PC-3 (cell line): ENCODE results near the gene RFTN1. TPM values are rescaled to one million over a fixed set of nuclear protein-coding genes. Genes with fewer than 3 reads are reported as not detected.

Experiments used
- ATAC-seq: fragments of 200-7000 bp; cut with Tn5 transposase; 2 replicates; pipeline ENCODE4 v1.9.1; 2020; ENCODE audit warnings: mild to moderate bottlenecking, moderate library complexity
- BruUV-seq: library from RNA; stranded (reverse); fragments of 400-500 nt; replicated peaks from 2 replicates; lab custom pipeline; 2021; lab: Mats Ljungman, UMichigan
- CTCF ChIA-PET: fragments of 300-600 bp; sonication (Branson Sonifier 250); formaldehyde crosslinking; loops from one replicate; lab custom pipeline; 2022; ENCODE audit warnings: antibody characterized with exemption; lab: Charles Lee
- POLR2A ChIA-PET: fragments of 300-600 bp; sonication (Branson Sonifier 250); formaldehyde crosslinking; loops from one replicate; lab custom pipeline; 2022; ENCODE audit warnings: antibody characterized with exemption; ENCODE audit not compliant: unreplicated experiment; lab: Charles Lee
- DNase-seq: peaks from one replicate; pipeline ENCODE4 v3.0.0-alpha.2; 2015
- H2AFZ ChIP-seq: fragments of 300-600 bp; sonication (generic); 2 replicates; pipeline ENCODE4 v1.6.0; 2016; ENCODE audit warnings: antibody characterized with exemption, low read length
- H3F3A ChIP-seq: fragments of 300-600 bp; sonication (generic); one replicate; pipeline ENCODE4 v1.6.0; 2017; ENCODE audit warnings: antibody characterized with exemption, low read length, control low read depth, mild to moderate bottlenecking; ENCODE audit not compliant: unreplicated experiment
- H3K27ac ChIP-seq: fragments of 300-600 bp; sonication (generic); 2 replicates; pipeline ENCODE4 v1.5.1; 2016; ENCODE audit warnings: mild to moderate bottlenecking, low read length
- H3K27me3 ChIP-seq: fragments of 300-600 bp; sonication (generic); 2 replicates; pipeline ENCODE4 v1.6.1; 2016; ENCODE audit warnings: low read length, mixed read lengths
- H3K36me3 ChIP-seq: fragments of 300-600 bp; sonication (generic); 2 replicates; pipeline ENCODE4 v1.6.1; 2016; ENCODE audit warnings: low read depth, mixed run types, low read length, mixed read lengths
- H3K4me1 ChIP-seq: fragments of 300-600 bp; sonication (generic); 2 replicates; pipeline ENCODE4 v1.5.1; 2016; ENCODE audit warnings: low read length; ENCODE audit not compliant: insufficient read depth
- H3K4me2 ChIP-seq: fragments of 300-600 bp; sonication (generic); 2 replicates; pipeline ENCODE4 v1.6.0; 2016; ENCODE audit warnings: low read length
- H3K4me3 ChIP-seq: fragments of 300-600 bp; sonication (generic); 2 replicates; pipeline ENCODE4 v1.5.1; 2016; ENCODE audit warnings: mild to moderate bottlenecking, low read length, mixed read lengths
- H3K79me2 ChIP-seq: fragments of 300-600 bp; sonication (generic); 2 replicates; pipeline ENCODE4 v1.6.1; 2017; ENCODE audit warnings: low read length, mixed read lengths
- H3K9ac ChIP-seq: fragments of 300-600 bp; sonication (generic); 2 replicates; pipeline ENCODE4 v1.6.0; 2016; ENCODE audit warnings: mild to moderate bottlenecking, low read length
- H3K9me2 ChIP-seq: fragments of 300-600 bp; sonication (generic); replicated peaks from 2 replicates; pipeline ENCODE4 v1.6.1; 2016; ENCODE audit warnings: mixed run types, low read length, mixed read lengths
- H3K9me3 ChIP-seq: fragments of 300-600 bp; sonication (generic); 2 replicates; pipeline ENCODE4 v1.6.1; 2016; ENCODE audit warnings: low read length, mixed read lengths
- H4K20me1 ChIP-seq: fragments of 300-600 bp; sonication (generic); 2 replicates; pipeline ENCODE4 v1.6.1; 2016; ENCODE audit warnings: low read length, mixed read lengths
- CTCF ChIP-seq: fragments of 300-600 bp; sonication (generic); conservative IDR thresholded peaks from 2 replicates; pipeline ENCODE4 v1.5.1; 2017; ENCODE audit warnings: antibody characterized with exemption, low read depth, mild to moderate bottlenecking, low read length
- EZH2 ChIP-seq: fragments of 300-600 bp; sonication (generic); IDR thresholded peaks from one replicate; pipeline ENCODE4 v1.6.1; 2017; ENCODE audit warnings: antibody characterized with exemption, mild to moderate bottlenecking, low read length; ENCODE audit not compliant: unreplicated experiment
- EZH2phosphoT487 ChIP-seq: fragments of 300-600 bp; sonication (generic); IDR thresholded peaks from 2 replicates; pipeline ENCODE4 v1.6.1; 2018; ENCODE audit warnings: mild to moderate bottlenecking, antibody characterized with exemption, low read length, borderline replicate concordance
- intact Hi-C: fragments of 100-400 bp; cut with micrococcal nuclease; formaldehyde crosslinking; loops from 2 replicates; pipeline ENCODE4 v1.9.0; 2023
- total RNA-seq: library from RNA; depleted of rRNA; stranded (reverse); fragments of >200 nt; gene quantifications from 2 replicates; pipeline ENCODE4 v1.2.3, GENCODE V29; 2014

The RFTN1 gene
- total RNA-seq, 1 experiment from 2014 or later: 9.7 TPM

- Histone ChIP-seq H3K27ac (no peak overlapping the region), H3K36me3 (no peaks in the 10 kb centered on the region), H3F3A (no peaks in the 10 kb centered on the region), H4K20me1 (no peaks in the 10 kb centered on the region), H2AFZ (no peak overlapping the region), H3K4me3 (no peak overlapping the region), H3K9me3 (no peaks in the 10 kb centered on the region), H3K27me3 (peaks cover 36% of the 10 kb centered on the region), H3K4me1 (no peaks in the 10 kb centered on the region), H3K79me2 (no peaks in the 10 kb centered on the region), H3K4me2 (no peak overlapping the region), H3K9me2 (no peaks in the 10 kb centered on the region), H3K9ac (no peak overlapping the region)
- intact Hi-C loops: no loop called here
- DNase-seq (no peak), ATAC-seq (no peak)
- POLR2A ChIA-PET: no interaction called here
- CTCF ChIA-PET: no interaction called here
- BruUV-seq: no TSS peak
- no peak for TF ChIP-seq EZH2phosphoT487
These were observed 20.6 kb upstream of the RFTN1 start for GRCh38 chr3:16533928-16534574.

GRCh38 chr3:16529264-16529663, 15.8 kb upstream of the RFTN1 start:
- peaks cover 31% of the 10 kb centered on the region for H3K27me3 ChIP-seq
- no TSS peak for BruUV-seq
- no peak overlapping the region for H3K27ac ChIP-seq
- TF ChIP-seq EZH2phosphoT487 (no peak), CTCF (0 out of 2 replicates have a peak, but pooled peaks have one; percentile 18), EZH2 (no peak)
- no peaks in the 10 kb centered on the region for H4K20me1 ChIP-seq
- no peak for DNase-seq
- no peaks in the 10 kb centered on the region for H3F3A ChIP-seq
- ChIA-PET POLR2A (interaction anchor here (0.6 kb wide), 1 partner anchor 246 kb away, joined by 4 read pairs; no protein-coding TSS in a partner anchor), CTCF (interaction anchor here (0.6 to 0.7 kb wide), 2 partner anchors 12 to 239 kb away, joined by 3 to 11 read pairs; no protein-coding TSS in a partner anchor)
- H3K4me2 ChIP-seq: no peak overlapping the region
- no peaks in the 10 kb centered on the region for H3K79me2 ChIP-seq
- ATAC-seq: peak; percentile 46; the same call in 1 of the 2 replicates
- H2AFZ ChIP-seq: no peak overlapping the region
- no peak overlapping the region for H3K9ac ChIP-seq
- H3K36me3 ChIP-seq: no peaks in the 10 kb centered on the region
- no peaks in the 10 kb centered on the region for H3K4me1 ChIP-seq
- H3K4me3 ChIP-seq: no peak overlapping the region
- intact Hi-C loops: no loop called here
- H3K9me3 ChIP-seq: no peaks in the 10 kb centered on the region
- H3K9me2 ChIP-seq: no peaks in the 10 kb centered on the region

GRCh38 chr3:16528581-16528993, 15.1 kb upstream of the RFTN1 start:
- ChIA-PET POLR2A (interaction anchor here (0.6 kb wide), 1 partner anchor 247 kb away, joined by 4 read pairs; no protein-coding TSS in a partner anchor), CTCF (no interaction called here)

More at GRCh38 chr3:16528581-16528993, 15.1 kb upstream of the RFTN1 start:
- DNase-seq: no peak
- TF ChIP-seq CTCF: no peak
- no peak for TF ChIP-seq EZH2phosphoT487
- TF ChIP-seq EZH2: no peak
- Histone ChIP-seq H3K9me3 (0 out of 2 replicates have a peak, but pooled peaks cover 4% of the 10 kb centered on the region), H3K9ac (no peak overlapping the region), H3F3A (no peaks in the 10 kb centered on the region), H3K9me2 (no peaks in the 10 kb centered on the region), H4K20me1 (no peaks in the 10 kb centered on the region), H3K4me1 (no peaks in the 10 kb centered on the region), H3K36me3 (no peaks in the 10 kb centered on the region), H3K4me2 (no peak overlapping the region), H3K27me3 (peaks cover 31% of the 10 kb centered on the region), H3K27ac (no peak overlapping the region), H3K79me2 (no peaks in the 10 kb centered on the region), H2AFZ (no peak overlapping the region), H3K4me3 (no peak overlapping the region)
- intact Hi-C loops: no loop called here
- no TSS peak for BruUV-seq
- no peak for ATAC-seq
